ENCODE measurements around the gene CTBP2. TPM values are rescaled to one million over a fixed set of nuclear protein-coding genes. Genes with fewer than 3 reads are reported as not detected.

CTBP2 gene
- total RNA-seq, 1 donor from 2014 or later: 0.23 TPM

DNA sequence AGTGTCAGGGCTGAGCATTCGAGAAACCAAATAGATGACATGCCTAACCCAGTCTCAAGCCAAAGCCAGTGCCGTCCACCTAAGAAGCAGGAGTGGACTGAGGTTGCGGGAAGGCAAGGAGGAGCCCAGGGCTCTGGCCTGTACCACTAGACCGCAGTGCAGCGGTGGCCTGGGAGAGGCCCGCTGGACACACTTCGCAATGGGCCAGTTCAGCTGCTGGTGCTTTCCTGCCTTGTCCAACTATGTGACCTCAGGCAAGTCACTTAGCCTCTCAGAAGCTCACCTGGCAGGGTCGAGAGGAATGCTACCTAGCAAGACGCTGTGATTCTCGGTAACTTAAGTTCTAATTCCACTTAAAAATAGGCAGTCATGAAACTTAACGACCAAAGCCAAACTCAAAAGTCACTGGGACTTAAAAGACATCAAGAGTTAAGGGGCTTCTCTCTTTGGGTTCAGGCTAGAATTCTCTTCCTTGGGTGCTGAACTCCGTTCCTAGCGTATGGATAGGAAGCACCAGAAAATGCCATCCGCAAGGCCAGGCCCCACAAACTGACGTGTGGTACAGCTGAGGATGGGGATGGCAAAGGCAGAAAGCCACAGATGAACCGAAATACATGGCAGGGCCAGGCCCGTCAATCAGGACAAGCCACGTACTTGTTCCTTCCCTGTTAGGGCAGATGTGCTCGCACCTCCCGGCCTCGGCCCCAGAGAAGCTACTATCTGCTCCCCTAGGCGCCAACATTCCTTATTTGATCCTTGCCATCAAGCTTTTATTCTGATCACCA, 34.2 kb downstream of the CTBP2 start:
- intact Hi-C loops (cut with micrococcal nuclease): no loop called here

DNA sequence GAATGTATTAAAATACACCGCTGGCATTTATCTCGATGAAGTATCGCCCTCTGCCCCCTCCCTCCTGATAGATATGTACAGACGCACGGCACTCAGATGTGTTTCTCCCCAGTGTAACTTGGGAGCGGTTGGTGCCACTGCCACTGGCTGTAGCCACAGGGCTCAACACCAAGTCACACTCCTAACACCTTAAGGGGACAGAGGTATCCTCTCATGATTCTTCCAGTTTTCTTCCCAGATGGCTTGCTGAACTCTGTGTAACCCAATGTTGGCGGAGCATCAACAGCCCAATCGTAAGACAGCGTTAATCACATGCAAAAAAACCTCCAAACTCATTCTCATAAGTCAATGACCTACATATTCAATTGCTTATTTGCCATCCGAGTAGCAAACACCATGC, 35.5 kb downstream of the CTBP2 start:
- intact Hi-C loops (cut with micrococcal nuclease): no loop called here

DNA sequence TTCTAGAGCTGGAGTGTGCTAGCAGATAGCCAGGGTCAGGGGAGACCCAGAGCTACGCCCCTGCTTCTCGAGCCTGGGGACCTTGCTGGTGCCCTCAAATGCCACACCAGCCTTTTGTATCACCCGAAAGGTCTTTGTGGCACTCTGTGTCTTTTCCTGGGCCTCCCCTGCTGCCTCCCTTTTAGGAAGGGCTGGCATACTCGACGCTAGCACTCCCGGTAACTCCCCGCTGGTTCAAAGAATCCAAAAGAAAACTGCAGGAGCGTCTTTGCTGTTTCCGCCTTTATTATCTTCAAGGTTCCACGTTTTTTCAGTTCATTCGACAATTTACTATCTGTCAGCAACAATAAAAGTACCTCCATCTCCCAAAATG, 36.3 kb downstream of the CTBP2 start:
- intact Hi-C loops (cut with micrococcal nuclease): no loop called here

DNA sequence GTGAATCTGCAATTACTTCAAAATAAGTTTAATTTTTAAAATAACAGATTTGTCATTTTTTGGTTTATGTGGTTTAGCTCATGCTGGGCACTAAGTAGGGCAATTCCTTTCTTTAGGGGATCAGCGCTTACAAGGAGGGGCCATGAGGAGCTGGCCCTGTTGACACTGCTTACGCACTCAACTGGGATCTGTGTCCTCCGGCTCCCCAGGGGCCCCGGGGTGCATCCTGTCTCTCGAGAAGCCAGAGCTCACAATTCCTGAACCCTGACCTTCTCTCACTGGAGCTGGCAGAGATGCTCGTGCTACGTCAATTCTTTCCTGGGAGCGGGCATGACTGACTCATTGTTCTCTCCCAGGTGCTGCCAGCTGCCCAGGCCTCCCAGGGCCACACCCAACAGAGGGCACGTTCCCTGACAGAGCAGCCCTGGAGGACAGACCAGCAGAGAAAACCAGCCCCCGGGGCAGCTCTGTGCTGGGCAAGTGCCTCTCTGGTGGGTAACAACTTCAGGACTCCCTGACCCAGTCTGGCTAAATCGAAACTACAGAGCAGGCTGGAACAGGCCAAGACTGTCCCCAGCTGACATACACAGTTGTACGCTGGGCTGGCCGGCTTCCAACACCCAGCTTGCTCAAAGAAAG, 36.8 kb downstream of the CTBP2 start:
- intact Hi-C loops (cut with micrococcal nuclease): no loop called here

DNA sequence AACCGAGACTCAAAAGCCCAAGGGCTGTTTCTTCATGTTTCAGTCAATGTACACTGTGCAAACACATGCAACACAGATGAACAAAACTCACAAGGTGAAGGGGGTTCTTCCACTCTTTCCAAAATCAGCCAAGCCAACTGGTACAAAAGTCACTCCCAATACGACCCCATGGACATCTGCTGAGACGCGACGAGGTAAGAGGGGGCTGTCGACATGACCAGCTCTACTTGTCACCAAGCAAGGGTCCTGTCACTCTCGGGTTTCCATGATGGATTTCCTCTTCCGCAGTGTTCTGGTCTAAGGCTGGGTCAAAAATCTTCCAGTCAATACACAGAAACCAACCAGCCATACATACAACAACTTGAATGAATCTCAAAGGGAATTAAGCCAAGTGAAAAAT, 37.8 kb downstream of the CTBP2 start:
- intact Hi-C loops (cut with micrococcal nuclease): no loop called here

DNA sequence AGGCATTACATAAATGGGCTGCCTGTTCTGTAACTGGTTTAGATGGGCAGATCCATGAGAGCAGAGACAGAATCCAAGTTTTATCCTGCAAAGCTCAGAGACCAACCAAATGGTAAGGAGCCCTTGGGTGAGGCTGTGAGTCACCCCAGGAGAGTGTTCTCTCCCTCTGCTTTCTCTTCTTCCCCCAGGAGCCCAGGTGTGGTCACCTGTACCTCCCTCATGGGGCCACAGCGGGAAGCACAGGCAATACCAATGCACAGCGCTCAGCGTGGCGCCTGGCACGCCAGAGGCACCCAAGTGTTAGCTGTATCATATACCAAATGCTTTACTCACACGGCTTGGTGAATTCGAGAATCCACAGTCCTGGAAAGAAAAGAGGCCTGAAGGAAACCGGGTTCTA, 39.4 kb downstream of the CTBP2 start:
- intact Hi-C loops (cut with micrococcal nuclease): no loop called here

DNA sequence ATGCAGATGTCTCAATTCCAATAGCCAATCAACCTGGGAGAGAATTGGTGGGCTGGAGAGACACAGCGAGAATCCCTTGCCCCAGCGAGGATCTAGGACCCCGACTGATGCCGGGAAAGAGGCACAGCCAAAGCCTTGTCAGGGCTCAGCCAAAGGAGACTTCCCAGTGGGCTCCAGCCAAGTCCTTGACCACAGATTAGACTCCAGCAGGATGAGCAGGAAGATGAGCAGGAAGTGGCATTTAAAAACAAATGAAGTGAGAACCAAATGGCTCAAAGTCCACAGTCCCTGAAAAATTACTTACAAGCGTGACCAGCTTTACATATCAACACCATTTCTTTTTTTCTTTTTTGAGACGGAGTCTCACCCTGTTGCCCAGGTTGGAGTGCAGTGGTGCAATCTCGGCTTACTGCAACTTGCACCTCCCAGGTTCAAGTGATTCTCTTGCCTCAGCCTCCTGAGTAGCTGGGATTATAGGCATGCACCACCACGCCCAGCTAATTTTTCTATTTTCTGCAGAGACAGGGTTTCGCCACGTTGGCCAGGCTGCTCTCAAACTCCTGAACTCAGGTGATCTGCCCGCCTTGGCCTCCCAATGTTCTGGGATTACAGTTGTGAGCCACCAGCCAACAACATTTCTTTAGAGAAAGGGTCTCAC, 40.2 kb downstream of the CTBP2 start:
- intact Hi-C loops (cut with micrococcal nuclease): no loop called here

DNA sequence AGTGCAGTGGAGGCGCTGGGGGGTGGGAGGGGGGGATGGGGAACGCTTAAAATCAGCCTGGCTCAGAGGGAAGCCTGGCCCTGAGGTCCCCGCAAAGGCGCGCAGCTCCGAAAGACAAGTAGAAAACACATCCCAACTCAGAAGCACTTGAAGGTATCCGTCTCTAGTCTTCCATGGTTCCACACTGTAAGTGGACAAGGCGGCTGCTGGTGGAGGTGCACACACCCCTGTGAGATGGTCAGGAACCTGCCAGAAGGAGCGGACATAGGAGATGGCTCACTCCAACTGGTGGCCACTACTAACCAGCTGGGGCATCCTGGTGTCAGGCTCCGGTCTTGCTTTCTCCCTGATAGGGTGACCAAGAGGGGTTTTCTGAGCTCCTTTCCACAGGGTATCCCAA, 41.7 kb downstream of the CTBP2 start:
- intact Hi-C loops (cut with micrococcal nuclease): no loop called here

DNA sequence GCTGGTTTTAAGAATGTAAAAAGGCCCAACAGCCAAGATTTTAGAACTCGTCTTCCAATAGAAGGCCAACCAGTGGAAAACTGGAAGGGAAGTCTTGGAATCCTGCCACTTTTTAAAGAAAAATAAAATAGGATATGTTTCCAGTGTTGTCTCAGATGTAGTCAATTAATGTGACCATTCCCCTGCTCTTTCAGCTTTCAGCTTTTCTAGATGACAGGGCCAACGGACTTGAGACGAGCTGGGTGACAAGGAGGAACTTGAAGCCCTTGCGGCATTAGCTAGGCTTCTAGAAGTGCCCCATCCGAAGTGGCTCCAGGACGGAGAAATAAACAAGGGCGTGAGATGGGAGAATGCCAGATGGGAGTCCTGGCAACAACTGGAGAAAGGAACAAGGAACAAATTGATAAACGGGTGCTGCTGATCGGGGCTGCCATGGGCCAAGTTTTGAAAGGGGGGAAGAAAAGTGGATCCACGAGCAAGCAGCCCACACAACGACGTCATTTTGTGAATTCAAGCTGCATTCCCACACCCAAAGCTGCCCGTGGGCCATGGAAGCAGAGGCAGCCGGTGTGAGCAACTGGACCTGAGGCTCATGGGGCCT, 42.3 kb downstream of the CTBP2 start:
- intact Hi-C loops (cut with micrococcal nuclease): no loop called here

DNA sequence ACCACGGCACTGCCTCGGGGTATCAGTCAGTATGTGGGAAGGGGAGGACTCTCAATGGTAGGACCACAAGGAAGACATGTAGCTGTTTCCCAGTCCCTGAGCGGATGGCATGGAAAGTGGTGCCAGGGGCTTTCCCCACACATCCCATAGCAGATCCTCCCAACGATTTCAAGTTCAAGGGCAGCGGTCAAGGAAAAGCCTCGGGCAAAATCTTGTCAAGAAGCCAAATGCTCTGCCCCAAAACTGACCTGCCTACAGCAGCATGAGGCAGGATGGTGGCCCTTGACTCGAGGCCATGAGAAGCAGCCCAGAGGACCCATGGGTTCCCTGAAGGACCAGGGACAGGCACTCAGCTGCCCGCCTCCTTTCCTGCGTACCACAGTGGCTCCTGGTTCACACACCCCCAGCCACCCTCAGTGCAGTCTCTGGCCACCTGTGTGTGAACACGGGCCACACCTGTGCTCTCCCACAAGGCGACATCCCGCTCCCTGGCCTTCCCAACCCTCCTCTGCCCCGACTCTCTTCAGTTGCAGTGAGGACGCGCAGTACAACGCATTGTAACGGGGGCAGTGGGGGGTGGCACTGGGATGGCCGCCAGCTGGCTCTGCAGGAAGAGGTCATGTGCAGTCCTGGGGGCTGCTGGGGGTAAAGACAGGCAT, 43.6 kb downstream of the CTBP2 start:
- intact Hi-C loops (cut with micrococcal nuclease): no loop called here

DNA sequence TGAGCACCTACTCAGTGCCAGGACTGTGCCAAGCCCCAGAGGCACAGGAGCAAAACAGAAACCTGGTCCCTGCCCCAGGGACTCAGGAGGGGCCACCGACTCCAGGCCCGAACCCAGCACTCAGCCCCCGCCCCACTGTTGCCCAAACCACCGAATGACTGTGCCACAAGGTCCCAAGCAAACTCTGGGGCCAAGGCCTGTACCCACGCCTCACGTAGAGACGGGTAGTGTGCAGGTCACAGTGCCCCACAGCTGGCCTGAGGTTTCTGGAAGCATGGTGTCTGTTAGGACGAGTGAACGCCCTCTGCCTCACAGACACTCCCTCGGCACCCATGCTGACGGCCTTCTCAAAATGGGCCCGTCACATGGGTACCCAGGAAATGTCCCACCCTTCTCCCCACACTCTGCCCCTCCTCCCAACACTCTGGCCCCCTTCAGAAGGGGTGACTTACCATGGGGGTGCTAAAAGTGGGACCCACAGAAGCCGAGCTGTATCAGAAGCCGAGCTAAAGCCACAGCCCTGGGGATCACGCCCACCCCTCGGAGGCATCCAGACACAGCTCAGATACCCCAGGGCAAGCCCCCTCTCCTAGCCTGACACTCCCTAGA, 44.2 kb downstream of the CTBP2 start:
- intact Hi-C loops (cut with micrococcal nuclease): no loop called here

DNA sequence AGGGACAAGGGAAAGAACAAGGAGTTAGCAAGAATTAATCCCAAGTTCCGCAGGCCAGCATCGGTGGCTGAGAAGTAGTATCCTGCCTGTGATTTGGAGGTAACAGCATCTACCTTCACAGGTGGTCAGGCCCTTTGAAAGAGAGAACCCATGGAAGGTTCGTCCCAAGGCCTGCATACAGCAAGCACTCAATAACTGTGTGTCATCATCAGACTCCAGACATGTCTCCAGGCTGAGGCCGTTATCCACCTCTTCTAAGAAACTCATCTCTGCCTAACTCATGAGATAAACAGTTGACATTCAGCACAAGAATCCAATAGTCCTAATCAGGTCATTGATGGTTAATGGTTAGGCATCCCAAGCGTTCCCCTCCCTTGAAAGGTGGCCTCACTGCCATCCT, 45.0 kb downstream of the CTBP2 start:
- intact Hi-C loops (cut with micrococcal nuclease): no loop called here

DNA sequence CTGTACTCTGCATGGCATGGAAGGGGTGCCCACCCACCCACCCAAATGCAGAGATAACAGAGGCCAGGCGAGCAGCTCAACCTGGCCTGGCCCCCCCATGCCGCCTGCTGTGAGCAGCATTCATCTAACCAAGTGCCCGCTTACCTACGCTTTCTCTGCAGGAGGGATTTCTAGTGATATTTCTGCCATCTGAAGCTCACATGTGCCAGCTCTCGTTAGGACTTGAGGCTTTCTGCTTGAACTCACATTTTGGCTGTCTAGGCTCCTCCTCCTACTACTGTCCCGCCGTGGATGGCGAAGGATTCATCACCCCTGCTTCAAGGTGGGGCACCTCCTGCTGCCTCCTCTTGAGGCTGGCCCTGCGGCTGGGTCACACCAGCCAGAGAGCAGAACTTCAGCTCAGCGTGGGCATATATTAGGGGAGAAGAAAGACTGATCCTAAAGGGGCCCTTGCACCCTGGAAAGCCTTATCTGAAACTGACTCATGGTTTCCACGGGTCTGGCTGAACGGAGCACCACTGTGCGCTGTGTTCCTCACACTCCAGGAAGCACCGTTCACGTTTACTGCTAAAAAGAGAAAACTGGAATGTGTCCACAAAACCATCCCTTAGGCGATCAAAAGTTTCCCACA, 45.5 kb downstream of the CTBP2 start:
- intact Hi-C loops (cut with micrococcal nuclease): no loop called here

DNA sequence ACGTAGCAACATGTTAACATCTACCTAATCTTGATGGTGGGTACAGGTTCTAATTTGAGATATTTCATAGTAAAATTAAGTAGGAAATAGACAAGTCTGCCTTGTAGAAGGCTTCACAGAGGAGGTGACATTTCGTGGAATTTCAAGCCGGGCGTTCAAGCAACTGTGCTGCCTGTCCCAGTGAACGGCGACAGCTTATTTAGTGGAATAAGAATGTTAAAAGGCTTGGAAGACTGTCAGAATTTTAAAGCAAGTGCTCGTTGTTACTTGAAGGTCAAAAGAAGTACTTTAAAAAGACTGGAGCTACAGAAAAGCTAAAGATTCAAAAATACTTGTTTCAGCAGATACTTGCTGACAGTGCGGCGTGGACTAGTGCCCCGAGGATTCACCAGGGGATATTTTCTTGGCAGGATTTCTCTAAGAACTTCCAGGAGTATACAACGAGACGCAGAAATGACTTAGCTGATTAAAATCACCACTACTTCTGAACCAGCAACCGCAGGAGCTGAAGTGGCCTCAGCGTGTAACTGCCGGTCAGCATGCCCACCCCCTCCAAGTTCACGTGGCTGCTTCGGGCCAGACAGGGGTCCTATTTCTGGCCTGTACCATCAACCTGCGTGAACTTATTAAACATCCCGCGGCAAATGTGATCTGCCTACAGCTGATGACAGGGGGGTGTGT, 46.5 kb downstream of the CTBP2 start:
- intact Hi-C loops (cut with micrococcal nuclease): no loop called here

DNA sequence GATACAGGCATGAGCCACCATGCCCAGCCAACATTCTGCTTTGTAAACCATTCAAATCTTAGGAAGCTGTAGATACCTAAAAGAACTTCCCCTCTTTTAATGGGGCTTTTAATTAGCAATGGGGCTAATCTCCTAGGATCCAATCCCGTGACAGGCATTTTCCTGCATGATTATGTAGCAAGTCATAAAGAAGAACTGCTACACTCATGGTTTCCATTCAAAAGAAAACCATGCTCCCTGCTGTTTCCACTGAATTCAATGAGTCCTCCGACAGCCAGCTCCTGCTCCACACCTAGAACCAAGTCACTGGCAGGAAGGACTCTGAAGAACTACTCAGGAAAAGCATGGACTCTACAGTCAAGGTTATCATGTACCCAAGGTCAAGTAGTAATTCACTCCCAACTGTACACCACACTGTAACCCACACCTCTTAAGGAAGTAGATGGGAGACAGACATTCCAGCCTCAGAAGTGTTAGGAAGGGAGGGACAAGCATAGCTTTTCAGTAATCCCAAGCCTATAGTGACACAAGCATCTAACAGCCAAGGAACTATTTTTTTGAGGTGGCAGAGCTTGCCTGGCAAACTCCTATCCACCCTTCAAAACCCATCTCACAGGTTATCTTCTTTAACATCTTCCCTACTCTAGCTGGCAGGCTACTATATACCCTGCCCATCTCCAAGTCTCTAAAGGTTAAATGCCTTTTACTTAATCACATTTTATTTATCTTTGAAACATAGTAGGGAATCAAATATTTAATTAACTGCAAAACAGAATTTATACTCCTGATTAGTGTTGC, 47.5 kb downstream of the CTBP2 start:
- intact Hi-C loops (cut with micrococcal nuclease): no loop called here

DNA sequence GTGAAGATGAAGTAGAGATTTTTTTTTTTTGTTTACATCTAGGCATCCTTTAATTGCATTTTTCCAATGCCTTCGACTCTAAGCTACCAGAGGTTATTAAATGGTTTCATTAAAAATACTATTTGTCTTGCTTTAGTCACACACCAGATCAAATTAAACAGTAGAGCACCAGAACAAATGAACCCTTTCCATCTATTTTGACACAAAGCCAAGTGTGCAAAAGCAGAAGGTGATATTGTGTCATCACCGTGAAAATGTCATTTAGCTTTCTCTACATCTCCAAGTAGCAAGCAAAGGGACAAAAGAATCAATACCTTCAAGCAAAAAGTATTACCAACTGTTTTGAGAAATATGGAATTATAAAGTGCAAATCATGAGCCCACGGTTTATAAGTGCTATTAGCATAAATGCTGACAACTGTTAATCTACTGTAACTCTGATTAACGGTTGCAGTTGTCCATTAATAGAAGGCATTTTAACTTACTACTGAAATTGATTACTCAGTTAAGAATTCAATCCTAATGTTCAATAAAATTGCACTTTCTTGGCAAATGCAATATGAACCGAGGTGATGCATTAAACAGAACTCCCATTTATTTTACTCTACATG, 49.1 kb downstream of the CTBP2 start:
- intact Hi-C loops (cut with micrococcal nuclease): no loop called here

DNA sequence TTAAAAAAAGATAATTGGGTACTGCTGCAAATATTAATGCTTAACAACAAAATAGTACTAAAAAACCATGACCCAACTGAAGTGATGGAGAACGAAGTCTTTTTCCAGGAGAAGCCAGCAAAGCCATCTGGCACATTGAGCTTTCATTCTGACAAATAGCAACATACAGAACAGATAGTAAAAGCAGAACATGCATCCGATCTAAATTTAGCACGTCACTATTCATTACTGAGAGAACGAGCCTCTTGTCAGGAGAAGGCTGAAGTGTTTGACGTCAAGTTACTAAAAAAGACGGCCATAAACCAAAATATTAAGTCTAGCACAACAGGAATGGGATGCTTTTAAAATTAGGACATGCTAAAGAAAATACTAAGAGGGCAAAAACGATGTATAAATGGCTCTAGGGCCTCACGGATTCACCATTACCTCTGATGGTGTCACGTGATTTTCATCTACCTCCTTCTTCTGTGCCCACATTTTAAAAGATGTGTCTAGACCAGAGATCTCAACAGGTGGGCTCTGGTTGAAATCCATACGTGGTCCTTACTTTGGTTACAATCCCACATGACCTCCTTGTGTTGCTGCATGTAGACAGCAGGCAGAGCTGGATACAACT, 52.3 kb downstream of the CTBP2 start:
- intact Hi-C loops (cut with micrococcal nuclease): no loop called here

DNA sequence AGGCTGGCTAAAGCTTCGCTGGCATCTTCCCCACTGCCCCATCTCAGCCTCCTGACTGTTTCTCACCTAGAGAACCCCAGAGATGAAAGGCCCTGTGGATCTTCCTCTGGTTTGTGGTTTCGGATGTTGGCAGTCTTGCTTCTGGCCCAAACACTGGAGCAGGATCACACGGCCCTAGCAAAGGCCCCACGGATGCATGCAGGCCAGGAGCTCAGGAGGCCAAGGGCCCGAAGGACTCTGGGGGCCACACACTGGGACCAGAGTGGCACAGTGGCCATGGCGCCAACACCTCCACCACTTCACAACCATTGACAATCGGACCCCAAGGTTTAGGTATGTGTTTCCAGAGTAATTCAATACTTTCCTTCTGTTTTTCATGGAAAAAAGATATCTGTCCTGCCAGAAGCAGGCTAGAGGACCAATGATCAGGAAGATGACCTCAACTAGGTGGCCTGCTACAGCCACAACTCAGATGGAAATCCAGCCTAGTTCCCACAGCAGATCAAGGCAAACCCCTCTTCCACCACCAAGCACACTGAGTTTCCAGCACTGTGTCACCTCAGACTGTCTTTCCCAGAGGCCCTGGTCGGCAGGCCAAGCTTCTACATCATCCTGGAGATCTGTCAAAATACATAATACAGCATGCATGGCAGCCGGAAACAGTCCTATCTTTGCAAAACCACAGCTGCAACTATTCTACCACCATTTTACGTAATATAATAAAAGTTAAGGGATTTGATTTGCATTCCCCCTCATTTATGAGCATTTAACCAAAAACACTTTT, 53.0 kb downstream of the CTBP2 start:
- intact Hi-C loops (cut with micrococcal nuclease): no loop called here
